ENCODE results near the gene TEN1.

DNA sequence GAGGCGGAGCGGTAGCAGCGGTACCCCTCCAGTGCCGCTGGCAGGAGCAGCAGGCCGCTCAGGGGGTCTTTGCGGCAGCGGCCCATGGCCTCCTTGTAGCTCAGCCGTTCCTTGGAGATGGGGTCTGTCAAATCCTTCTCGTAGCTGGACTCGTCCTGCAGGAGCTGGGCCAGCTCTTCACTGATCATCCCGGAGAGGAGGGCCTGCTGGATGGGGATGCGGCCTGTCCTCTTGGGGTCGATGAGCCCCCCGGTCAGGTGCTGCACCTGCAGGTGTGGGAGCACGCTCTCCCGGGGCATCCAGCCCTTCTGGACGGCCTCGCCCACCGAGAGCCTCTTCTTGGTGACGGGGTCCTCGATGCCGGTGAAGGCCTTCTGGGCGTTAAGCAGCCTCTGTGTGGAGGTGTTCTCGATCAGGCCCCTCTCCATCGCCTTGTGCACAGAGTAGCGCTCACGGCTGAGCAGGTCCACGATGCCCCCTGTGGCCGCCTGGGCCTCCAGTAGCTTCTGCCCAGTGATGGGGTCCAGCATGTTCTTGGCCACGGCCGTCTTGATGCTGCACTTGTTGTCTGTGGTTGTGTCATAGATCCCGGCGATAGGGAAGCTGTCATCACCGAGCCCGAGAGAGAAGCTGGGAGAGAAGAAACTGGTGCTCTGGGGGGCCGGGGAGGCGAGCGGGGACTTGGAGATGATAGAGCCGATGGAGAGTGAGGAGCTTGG is 28.2 kb downstream of the TEN1 start:
- TF ChIP-seq SP1 (IDR thresholded peaks at IDR 0.05) = no peak
- TF ChIP-seq SP1 (CRISPR knock-in tag; IDR thresholded peaks at IDR 0.05) = no peak
- TF ChIP-seq EP300 (IDR thresholded peaks at IDR 0.05; ENCODE audit: low read depth in 2 of 2, low read length in 2 of 2) = no peak
- TF ChIP-seq EP300 (CRISPR knock-in tag; IDR thresholded peaks at IDR 0.05; ENCODE audit: borderline replicate concordance) = no peak
- TF ChIP-seq FOXK2 (IDR thresholded peaks at IDR 0.05) = no peak
- no peak for TF ChIP-seq SMC3 (IDR thresholded peaks at IDR 0.05; ENCODE audit: low read length)
- TF ChIP-seq ZNF572 (CRISPR knock-in tag; IDR thresholded peaks at IDR 0.05) = no peak
- no peak for TF ChIP-seq EZH2 (conservative IDR thresholded peaks at IDR 0.05; ENCODE audit: low read depth, low read length)
- no peak for TF ChIP-seq ZNF143 (CRISPR knock-in tag; IDR thresholded peaks at IDR 0.05)
- no peak for TF ChIP-seq TBX2 (CRISPR knock-in tag; IDR thresholded peaks at IDR 0.05; ENCODE audit: borderline replicate concordance)
- TF ChIP-seq NFYB (CRISPR knock-in tag; IDR thresholded peaks at IDR 0.05) = no peak
- TF ChIP-seq TBL1XR1 (IDR thresholded peaks at IDR 0.05; ENCODE audit: borderline replicate concordance, low read length, partially characterized antibody) = no peak
- no peak for TF ChIP-seq MYC (CRISPR knock-in tag; IDR thresholded peaks at IDR 0.05; ENCODE audit: borderline replicate concordance)
- no peak for TF ChIP-seq ZKSCAN1 (IDR thresholded peaks at IDR 0.05; ENCODE audit: low read length)
- TF ChIP-seq ZNF615 (CRISPR knock-in tag; IDR thresholded peaks at IDR 0.05; ENCODE audit: borderline replicate concordance) = no peak
- no peak for TF ChIP-seq JUNB (CRISPR knock-in tag; IDR thresholded peaks at IDR 0.05; ENCODE audit: borderline replicate concordance)

Data from HepG2 (cell line).